GM21786 (cell line): ENCODE results near the gene LRRC1.
A peak's percentile ranks its signal among the peaks of the same experiment; 100 is the strongest.

Source experiments
- ATAC-seq: cut with Tn5 transposase; IDR thresholded peaks from one replicate; pipeline ENCODE4 v1.9.1; 2021; ENCODE audit not compliant: unreplicated experiment

The LRRC1 gene

DNA sequence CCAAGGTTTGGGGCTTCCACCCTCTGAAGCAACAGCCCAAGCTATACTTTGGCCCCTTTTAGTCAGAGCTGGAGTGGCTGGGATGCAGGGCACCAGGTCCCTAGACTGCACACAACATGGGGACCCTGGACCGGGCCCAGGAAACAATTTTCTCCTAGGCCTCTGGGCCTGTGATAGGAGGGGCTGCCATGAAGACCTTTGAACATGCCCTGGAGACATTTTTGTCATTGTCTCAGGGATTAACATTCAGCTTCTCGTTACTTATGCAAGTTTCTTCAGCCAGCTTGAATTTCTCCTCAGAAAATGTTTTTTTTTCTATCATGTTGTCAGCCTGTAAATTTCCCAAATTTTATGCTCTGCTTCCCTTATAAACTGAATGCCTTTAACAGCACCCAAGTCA, 82.3 kb downstream of the LRRC1 start:
- no peak for ATAC-seq

DNA sequence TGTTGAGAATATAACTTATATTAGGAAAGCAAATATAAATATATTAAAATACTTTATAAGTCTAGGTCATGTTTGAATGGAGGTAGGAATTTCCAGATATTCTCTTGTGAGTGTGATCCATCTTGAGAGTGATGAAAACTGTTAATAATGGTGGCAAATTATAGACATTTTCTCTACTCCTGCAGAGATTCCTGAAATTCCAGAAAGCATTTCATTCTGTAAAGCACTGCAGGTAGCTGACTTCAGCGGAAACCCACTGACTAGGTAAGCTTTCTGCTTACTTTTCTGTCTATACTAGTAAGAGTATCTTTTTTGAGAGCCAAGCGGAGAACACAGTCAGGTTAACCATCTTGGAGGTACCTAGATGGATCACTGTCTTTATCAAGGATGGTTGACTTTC, 84.0 kb downstream of the LRRC1 start:
- no peak for ATAC-seq

DNA sequence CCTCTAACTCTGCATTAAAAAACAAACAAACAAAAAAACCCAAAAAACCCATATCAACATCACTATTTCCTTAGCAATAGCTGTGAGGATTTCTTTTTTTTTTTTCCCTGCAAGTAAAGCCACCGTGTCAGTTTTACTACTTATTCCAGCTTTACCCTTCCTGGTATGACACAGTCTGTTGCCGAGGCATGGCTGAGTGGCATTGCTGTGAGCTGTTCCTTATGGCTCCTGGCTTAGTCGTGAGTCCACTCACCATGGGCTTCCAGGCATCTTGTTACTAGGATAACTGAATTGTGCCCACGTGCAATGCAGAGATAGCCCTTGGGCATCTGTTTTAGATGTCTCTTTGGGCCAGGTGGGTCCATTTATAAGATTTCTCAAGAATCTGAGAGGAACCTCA, 84.8 kb downstream of the LRRC1 start:
- ATAC-seq = no peak

DNA sequence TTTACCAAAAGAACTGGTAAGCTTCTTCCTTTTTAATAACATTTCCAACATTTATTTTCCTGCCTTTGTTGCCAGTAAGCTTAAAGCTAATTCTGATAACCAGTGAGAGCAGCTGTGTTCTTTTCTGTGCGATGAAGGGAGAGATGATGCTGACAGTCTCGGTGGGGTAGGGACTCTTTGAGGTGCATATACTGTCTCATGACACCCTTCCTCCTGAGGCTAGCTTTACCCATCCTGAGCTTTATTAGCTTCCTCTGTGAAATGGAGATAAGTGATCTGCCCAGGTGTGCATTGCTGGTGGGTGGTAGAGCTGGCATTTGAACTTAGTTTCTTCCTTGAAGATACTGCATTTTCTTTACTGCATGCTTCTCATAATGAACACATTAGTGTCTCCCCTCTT, 92.5 kb downstream of the LRRC1 start:
- ATAC-seq = no peak

DNA sequence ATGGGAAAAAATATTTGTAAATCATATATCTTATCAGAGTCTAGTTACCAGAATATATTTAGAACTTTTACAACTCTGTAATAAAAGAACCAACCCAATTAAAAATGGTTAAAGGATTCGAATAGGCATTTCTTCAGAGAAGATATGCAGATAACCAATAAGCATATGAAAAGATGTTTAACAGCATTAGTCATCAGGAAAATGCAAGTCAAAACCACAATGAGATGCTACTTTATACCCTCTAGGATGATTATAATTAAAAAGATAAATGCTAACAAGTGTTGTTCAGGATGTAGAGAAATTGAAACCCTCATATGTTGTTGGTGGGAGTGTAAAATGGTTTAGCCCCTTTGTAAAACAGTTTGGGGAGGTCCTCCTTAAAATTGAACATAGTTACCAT, 94.1 kb downstream of the LRRC1 start:
- no peak for ATAC-seq

DNA sequence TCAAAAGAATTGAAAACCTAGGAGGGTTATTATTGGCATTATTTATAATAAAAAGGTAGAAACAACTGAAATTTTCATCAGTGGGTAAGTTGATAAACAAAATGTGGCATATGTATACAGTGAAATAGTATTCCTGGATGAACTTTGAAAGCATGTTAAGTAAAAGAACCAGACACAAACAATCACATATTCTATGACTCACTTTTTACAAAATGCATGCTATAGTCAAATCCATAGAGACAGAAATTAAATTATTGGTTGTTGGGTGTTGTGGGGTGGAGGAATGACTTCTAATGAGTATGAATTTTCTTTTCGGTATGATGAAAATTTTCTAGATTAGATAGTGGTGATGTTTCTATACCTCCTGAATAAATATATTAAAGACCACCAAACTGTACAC, 94.6 kb downstream of the LRRC1 start:
- no peak for ATAC-seq

DNA sequence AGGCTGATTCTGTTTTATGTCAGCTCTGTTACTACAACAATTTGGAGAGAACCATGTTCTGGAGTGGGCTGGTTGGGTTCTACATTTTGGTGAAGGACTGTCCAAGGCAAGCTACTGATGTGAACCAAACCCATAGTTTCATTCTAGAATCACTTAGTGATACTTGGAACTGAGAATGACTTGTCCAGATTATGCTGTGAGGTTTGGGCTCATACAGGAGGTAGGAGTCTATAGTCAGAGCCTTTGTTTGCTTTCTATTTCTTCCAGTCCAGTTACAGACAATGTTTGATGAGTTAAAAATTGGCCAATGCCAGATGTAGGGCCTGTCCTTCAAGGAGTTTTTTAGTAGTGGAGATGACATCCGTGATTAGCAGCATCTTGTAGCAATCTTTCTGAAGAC, 97.9 kb downstream of the LRRC1 start:
- ATAC-seq = peak; percentile 42

DNA sequence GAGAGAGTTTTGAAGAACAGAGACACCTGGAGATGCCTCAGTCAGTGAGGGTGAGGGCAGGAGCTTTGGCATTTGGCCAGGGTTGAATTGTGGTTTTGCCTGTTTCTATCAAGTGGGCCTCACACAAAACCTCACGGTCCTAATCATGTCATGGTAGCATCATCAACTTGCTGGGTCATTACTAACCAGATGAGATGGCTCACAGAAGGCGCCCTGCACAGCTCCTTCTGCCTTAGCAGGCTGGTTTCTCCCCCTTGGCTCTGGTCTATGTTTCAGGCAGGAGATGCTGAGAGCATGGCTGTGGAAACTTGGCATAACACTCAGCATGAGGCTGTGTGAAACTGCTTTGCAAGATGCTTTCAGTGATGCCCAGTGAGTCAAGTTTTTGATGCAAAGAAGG, 99.3 kb downstream of the LRRC1 start:
- ATAC-seq = peak; percentile 89

DNA sequence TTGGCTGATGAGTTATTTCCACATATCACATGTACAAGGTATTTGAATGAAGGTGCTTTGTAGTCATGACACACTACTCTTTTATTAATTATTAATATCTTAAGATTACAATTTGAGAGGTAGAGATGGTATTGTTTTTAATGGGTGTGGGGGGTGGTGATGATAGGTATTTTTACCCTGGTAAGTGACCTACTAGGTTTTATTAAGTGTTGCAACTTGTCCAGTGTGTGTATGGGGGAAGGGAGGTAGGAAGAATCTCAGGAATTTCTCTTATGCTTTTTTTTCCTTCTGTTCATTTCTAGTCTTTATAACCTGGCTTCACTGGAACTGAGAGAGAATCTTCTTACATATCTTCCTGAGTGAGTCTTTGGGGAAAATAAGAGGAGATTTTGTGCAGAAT, 101.4 kb downstream of the LRRC1 start:
- no peak for ATAC-seq

DNA sequence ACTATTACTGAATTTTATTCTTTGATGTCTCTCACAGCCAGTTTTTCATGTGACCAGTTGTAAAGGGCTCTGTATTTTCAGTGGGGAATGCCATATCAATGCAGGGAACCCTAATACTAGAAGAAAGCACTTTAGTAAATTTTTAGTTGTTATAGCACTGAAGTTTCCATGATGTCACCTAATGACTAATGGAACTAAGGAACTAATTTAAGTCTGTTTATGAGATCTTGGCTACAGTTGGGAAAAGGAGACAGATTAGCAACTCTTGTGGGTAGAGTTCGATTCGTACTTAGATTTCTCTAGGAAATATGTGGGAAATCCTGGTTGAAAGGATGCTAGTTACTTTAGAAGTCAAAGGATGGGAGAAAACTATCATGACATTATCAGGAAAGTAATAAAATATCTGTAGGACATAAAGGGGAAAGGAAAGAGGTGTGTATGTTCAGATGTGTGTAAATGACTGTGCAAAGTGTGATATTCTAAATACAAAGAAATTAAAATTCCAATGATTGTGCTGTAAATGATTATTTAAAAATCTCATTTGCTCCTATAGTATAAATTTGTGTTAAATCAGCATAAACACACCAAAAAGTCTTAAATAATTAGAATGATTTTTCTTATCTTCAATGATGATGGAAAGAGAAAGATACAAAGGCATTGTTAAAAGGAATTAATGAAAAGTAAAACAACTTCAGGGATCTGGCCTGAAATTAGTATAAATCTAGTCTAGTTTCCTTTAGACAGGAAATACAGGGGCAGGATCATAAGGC, 103.4 kb downstream of the LRRC1 start:
- no peak for ATAC-seq

DNA sequence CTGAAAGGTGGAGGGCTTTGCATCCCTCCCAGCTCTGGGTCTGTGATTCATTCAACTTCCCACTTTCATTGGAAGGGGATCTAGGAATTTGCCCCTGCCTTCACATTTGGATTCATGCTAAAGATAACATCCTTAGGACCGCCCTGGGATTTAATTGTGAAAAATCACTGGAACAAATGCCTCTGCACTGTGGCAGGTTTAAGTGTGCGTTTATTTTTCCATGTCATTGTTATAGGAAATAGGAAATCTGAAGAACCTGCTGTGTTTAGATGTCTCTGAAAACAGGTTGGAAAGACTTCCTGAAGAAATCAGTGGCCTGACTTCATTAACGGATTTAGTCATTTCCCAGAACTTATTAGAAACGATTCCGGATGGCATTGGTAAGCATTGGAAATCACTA, 104.7 kb downstream of the LRRC1 start:
- no peak for ATAC-seq

DNA sequence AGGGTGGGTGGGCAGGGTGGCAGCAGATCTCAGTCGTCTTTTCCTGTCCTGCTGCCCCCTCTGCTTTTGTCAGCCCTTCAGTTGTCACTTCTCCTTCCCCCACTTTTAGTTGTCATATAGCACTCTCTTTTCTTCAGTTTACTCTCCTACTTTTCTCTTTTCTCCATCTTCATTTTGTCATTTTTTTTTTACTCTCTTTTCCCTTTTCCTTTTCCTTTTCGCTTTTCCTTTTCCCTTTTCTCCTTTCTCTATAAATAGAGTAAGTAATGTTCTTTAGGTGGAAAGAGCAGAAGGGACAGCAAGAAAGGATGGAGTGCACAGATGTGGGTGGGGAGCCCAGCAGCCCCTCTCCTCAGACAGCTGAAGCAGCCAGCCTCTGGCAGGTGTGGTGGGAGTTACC, 108.6 kb downstream of the LRRC1 start:
- no peak for ATAC-seq

DNA sequence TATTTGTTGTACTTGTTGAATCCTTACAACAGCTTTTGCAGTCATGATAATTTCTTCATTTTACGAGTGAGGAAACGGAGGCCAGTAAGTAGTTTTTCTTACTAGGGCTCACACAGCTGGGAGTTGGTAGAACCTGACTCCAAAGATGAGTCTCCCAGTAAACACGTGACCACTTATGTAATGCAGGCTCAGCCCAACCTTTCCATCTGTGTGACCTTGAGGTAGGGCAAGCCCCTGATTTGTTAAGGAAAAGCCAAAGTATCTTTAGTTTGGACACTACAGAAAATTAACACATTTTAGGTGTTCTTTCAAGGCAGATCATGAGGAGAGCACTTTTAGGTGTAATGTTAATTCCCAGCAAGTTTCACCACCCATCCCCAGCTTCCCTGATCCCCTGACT, 111.3 kb downstream of the LRRC1 start:
- ATAC-seq = no peak

DNA sequence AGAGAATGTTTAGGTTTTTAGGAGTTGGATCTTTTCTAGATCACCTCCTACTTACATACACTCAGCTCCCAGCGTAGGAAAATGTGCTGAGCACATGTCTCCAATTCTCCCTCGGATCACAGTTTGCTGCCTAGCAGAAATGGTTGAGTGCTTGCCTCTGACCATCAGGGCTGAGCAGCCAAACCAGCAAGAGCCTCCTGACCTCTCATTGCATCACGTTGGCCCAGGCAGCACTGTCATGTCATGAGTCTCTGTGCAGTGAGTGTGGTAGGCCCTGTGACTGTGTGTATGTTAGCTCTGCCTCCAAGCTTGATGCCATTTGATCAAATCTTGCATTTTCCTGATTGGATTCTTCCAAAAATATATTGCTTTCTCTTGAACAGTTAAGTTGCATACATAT, 112.0 kb downstream of the LRRC1 start:
- no peak for ATAC-seq

DNA sequence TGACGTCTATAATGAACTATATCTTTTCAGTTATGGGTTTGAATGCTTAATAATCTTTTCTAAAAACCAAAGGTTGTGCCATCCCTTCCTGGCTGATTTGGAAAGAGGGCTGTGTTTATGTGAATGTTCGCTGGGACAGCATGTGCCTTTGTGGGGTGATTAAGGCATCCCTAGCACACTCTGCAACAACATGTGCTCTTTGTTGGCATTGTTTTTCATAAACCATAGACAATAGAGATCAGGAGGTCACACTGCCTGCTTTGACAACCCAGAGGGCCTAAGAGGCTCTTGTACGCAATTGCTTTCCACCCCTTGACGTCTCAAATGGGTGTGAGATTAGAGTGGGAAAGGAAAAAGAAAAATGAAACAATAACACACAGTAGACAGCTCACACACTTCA, 116.0 kb downstream of the LRRC1 start:
- ATAC-seq = no peak

DNA sequence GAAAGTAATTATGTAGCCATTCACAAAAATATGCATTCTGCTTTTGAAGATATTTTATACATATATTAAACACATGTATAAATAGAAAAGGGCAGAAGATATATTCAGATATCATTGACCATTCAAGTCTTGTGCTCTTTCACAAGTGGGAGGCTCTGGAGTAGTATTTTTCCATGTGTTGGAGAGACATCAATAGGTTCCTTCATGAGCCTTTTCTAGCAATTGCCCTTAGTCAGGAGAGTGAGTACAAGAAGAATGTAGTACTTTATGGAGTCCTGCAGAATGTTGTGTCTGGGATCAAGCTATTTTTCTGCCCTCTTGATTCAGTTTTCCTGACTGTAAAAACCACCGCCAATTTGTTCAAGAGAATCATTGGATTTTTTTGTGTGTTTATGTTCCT, 117.9 kb downstream of the LRRC1 start:
- no peak for ATAC-seq

DNA sequence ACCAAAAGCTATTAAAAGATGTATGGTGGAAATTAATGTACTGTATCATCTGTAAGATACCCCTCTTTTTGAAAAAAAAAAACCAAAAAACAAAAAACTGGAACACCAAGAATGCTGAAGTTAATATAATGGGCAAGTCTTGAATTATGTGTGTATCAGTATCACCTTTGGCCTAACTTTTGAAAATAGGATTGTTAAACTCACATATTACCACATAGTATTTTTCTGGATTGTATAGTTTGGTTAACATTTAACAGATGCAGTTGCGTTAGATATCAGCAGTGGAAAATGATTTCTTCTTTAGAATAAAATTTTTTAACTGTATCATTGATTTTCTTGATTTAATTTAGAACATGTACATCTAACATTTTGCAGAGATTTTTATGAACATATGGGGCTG, 118.5 kb downstream of the LRRC1 start:
- ATAC-seq = no peak

DNA sequence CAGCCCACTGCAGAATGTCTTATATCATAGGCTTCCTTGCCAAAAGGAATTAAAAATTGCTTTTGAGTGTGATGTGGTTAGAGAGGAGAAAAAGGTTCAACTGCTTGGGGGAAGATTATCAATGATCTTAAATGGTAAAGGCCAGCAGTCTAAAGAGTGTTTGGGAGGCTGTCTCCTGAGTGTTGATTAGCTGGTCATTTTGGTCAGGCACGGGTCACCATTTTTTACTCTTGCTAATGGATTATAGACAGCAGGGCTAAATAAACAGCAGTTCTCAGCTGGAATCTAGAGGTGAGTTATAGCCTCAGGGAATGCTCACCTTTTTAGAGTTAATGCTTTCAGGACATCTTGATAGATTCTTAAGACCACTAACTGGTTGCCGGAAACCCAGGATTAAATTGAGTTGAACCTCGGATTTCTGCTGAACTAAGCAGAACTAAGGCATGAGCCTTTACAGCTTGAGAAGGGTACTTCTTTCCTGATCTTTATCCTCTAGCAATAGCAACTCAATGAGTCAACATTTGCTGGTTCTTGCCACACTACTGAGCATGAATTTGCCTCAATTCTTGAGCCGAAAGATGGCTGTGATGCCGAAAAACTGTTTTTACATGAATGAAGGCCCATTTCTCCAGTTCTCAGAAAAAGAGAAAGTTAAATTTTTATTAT, 120.4 kb downstream of the LRRC1 start:
- ATAC-seq = no peak

DNA sequence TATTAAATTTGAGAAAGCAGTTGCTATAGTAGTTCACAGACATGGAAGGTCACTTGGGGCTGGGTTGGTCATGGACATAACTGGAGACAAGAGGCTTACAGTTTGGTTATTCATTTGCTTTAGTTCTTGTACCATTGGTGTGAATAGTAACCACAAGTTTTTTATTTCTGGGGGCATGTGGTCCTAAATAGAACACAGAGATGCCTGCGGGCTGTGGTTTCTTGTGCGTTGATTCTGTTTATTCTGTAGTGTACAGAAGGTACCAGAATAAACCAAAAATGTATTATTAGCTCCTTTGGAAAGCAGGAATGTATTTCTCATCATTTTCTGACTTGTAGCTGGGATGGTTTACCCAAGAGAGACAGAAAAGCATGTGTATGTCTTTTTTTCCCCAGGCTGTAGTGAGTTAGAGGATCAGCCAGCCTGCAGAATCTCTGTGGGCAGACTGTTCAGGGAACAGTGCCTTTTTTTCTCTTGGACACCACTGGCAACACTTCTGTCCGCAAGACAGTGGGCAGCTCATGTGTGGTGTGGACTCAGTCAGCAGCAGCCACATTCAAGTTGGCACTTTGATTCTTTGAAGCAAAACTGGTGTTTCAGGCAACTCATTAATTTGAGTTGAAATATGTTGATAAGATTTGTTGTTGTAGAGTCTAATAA, 122.1 kb downstream of the LRRC1 start:
- ATAC-seq = peak; percentile 63

DNA sequence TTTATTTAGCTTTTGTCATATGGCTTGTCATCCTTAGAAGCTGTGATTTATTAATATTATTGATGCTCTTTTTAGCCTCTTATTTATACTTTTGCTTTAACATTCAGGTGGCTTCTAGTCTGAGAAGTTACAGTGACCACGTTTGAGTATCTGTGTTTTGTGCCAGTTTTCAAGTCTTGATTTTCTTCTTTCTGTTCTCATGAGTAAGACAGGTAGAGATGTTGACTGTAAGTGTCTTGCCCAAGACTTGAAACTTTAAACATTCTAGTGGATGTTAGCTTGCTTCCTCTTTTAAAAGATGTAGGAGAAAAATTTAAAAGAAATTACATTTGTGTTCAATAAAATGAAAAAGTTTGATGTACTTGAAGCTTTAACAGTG, 122.6 kb downstream of the LRRC1 start:
- peak; percentile 60 for ATAC-seq

DNA sequence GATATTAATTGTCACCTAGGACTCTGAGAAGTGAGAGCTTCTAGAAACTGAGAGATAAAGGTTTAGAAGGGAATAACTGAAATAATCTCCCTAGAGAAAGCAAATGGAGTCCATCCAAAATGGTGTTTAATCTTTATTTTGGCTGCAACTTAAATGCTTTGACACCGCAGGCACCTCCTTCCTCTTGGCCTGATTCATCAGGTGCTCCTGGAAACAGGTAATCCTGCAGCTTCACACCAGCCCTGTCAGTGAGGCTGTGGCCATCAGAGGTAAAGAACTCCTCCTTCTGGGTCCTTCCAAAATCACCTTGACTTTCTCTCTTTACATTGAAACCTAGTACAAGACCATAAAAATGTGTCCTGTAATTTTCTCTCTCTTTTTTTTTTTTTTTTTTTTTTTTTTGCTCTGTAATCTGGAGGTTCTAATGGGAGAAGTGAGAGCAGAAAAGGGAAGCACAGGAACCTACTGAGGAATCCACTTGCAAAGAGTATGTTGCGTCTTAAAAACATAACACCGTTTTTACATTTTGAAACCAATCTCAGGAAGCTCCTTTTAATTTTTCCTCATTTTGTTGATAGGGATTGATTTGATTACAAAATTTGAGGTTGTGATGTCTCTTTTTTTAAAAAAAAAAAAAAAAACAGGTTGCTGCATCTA, 124.2 kb downstream of the LRRC1 start:
- no peak for ATAC-seq

DNA sequence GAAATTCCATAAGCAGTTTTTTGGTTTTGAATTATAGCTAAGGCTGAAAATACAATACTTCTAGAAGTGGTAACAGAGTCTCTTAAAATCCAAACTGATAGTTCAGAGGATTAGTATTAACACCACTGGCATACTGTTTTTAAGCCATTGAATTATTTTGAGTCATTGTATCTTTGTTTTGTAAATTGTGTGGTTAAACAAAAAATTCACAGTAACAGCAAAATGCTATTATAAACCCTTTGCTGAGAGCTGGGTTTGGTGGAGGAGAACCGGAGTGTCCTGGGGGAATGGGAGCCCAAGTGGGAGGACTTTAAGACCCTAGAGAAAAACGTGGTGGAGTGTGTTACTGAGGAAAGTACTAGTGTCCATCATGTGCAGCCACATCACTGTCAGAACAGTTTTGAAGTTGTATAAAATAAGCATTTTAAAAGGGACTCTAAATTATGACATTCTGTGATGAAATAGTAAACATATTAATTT, 125.1 kb downstream of the LRRC1 start:
- no peak for ATAC-seq
